HepG2 (cell line): ENCODE results near the gene MEPCE. TPM values are rescaled to one million over a fixed set of nuclear protein-coding genes. Genes with fewer than 3 reads are reported as not detected.

Experiments used
- ARNT ChIP-seq: fragments of 450-650 bp; IDR thresholded peaks from 2 replicates; pipeline ENCODE4 v1.6.1; 2017
- CC2D1A ChIP-seq: sonication (generic); formaldehyde crosslinking; IDR thresholded peaks from 2 replicates; pipeline ENCODE4 v1.8.1; 2023; ENCODE audit warnings: mild to moderate bottlenecking, missing genetic modification reagents
- DMAP1 ChIP-seq: IDR thresholded peaks from 2 replicates; pipeline ENCODE4 v1.6.1; 2016
- NR2C2 ChIP-seq: sonication (generic); formaldehyde crosslinking; IDR thresholded peaks from 2 replicates; pipeline ENCODE4 v1.4.0; 2020; ENCODE audit warnings: missing genetic modification reagents, mild to moderate bottlenecking, moderate library complexity, borderline replicate concordance
- PAF1 ChIP-seq: IDR thresholded peaks from 2 replicates; pipeline ENCODE4 v1.6.1; 2016; ENCODE audit warnings: missing genetic modification reagents, missing compliant biosample characterization
- PCBP2 ChIP-seq: fragments of 200-400 bp; formaldehyde crosslinking; optimal IDR thresholded peaks from 2 replicates; pipeline ENCODE3; 2018; ENCODE audit warnings: low read length, low read depth; ENCODE audit not compliant: poor library complexity, severe bottlenecking
- RBFOX2 ChIP-seq: fragments of 200-400 bp; formaldehyde crosslinking; IDR thresholded peaks from 2 replicates; pipeline ENCODE4 v1.6.1; 2017; ENCODE audit warnings: low read depth, mild to moderate bottlenecking, low read length
- SALL1 ChIP-seq: sonication (generic); formaldehyde crosslinking; IDR thresholded peaks from 2 replicates; pipeline ENCODE4 v1.8.0; 2022; ENCODE audit warnings: mild to moderate bottlenecking, missing genetic modification reagents
- SMAD1 ChIP-seq: sonication (generic); formaldehyde crosslinking; IDR thresholded peaks from 2 replicates; pipeline ENCODE4 v1.4.0; 2020; ENCODE audit warnings: missing genetic modification reagents, low read depth, mild to moderate bottlenecking, borderline replicate concordance
- TAF15 ChIP-seq: fragments of 200-400 bp; formaldehyde crosslinking; IDR thresholded peaks from one replicate; pipeline ENCODE4 v1.6.1; 2018; ENCODE audit warnings: mild to moderate bottlenecking, low read depth, low read length; ENCODE audit not compliant: poor library complexity, severe bottlenecking
- THYN1 ChIP-seq: sonication (generic); formaldehyde crosslinking; IDR thresholded peaks from 2 replicates; pipeline ENCODE4 v1.8.1; 2023; ENCODE audit warnings: low read depth, mild to moderate bottlenecking, moderate library complexity, missing genetic modification reagents, borderline replicate concordance
- ZKSCAN1 ChIP-seq: fragments of 150-350 bp; IDR thresholded peaks from 2 replicates; pipeline ENCODE4 v1.6.1; 2014; ENCODE audit warnings: low read length
- ZNF160 ChIP-seq: sonication (generic); formaldehyde crosslinking; IDR thresholded peaks from 2 replicates; pipeline ENCODE4 v1.8.0; 2022; ENCODE audit warnings: mild to moderate bottlenecking, inconsistent platforms, missing genetic modification reagents
- ZNF180 ChIP-seq: sonication (generic); formaldehyde crosslinking; IDR thresholded peaks from 2 replicates; pipeline ENCODE4 v1.4.0; 2020; ENCODE audit warnings: low read depth, missing genetic modification reagents, borderline replicate concordance
- ZNF224 ChIP-seq: sonication (generic); formaldehyde crosslinking; IDR thresholded peaks from 2 replicates; pipeline ENCODE4 v1.5.0; 2020; ENCODE audit warnings: mild to moderate bottlenecking, missing genetic modification reagents
- ZNF562 ChIP-seq: sonication (generic); formaldehyde crosslinking; IDR thresholded peaks from 2 replicates; pipeline ENCODE4 v1.8.0; 2022; ENCODE audit warnings: missing genetic modification reagents, borderline replicate concordance
- polyA plus RNA-seq, 8 experiments: library from polyadenylated mRNA; depleted of rRNA in 3 of 8; stranded (reverse) in 7 of 8; unstranded in 1 of 8; fragments of >200 nt; fragmentation: Illumina TruSeq in 4 of 8; extraction: Trizol in 4 of 8; gene quantifications; 2 replicates each; pipeline versions ENCODE4 v1.2.1 to v1.2.3, GENCODE V29; 2011 to 2016; ENCODE audit warnings: low read depth in 4 of 8, missing spikeins in 1 of 8, mixed read lengths in 1 of 8; ENCODE audit not compliant: insufficient read depth in 1 of 8
- total RNA-seq, 5 experiments: library from RNA; depleted of rRNA; stranded (reverse); fragments of >200 nt; fragmentation: Illumina TruSeq; extraction: Trizol; gene quantifications; 2 replicates each; pipeline ENCODE4 v1.2.3, GENCODE V29; 2016; ENCODE audit warnings: low read depth in 1 of 5
- TF ChIP-seq, protein P1 (sequence below): sonication (generic); formaldehyde crosslinking; IDR thresholded peaks from 2 replicates; pipeline ENCODE4 v1.4.0; 2020; ENCODE audit warnings: mild to moderate bottlenecking, low read depth, missing genetic modification reagents
- TF ChIP-seq, protein P2 (sequence below): sonication (generic); formaldehyde crosslinking; IDR thresholded peaks from 2 replicates; pipeline ENCODE4 v1.4.0; 2020; ENCODE audit warnings: missing genetic modification reagents
- TF ChIP-seq, protein P3 (sequence below): sonication (generic); formaldehyde crosslinking; conservative IDR thresholded peaks from 2 replicates; pipeline ENCODE4 v1.4.0; 2020; ENCODE audit warnings: missing genetic modification reagents
- TF ChIP-seq, protein P4 (sequence below): sonication (generic); formaldehyde crosslinking; IDR thresholded peaks from 2 replicates; pipeline ENCODE4 v1.4.0; 2020; ENCODE audit warnings: missing genetic modification reagents, borderline replicate concordance
- TF ChIP-seq, protein P5 (sequence below): sonication (generic); formaldehyde crosslinking; IDR thresholded peaks from 2 replicates; pipeline ENCODE4 v1.8.1; 2023; ENCODE audit warnings: mild to moderate bottlenecking, missing genetic modification reagents

Gene MEPCE
- total and polyA plus RNA-seq, 2 of the 13 experiments (the other 11 are each of a cell fraction or from before 2014, with no cell fraction given) = 12.3 to 26.0 TPM

DNA sequence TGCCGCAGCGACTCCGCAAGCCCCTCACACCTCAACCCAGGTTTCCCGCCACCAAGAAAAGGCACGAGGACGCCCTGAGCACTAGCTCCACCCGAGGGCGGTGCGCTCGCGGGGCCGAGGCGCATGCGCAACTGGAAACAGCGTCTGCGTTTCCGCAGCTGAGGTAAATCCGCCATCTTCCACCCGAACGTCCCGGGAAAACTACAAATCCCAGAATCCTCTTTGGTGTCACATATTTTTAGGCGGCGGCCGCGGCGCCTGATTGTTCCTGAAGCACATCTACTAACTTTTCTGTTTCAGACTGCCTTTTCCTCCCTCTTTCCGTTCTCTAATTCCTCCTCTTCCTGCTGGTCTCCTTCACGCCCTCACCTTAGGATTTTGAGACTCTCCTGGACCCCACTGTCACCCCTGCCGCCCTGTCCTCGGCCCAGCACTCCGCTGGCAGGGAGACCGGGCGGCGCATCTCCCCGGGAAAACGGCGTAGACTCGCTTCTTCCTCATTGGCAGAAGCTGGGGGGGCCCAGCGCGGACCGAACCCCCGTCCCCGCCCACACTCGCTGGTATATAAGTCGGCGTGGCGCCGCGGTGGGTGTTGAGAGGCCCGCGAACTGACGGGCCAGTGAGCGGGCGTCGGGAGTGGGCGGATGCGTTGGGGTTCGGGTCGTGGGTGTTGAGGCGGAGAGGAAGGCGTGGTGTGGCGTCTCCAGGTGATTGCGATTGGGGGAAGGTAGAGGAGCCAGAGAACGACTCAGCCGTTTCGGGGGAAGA is 1.2 kb upstream of the MEPCE start, which contains the start of gene ZCWPW1 (continued):
- TF ChIP-seq ZKSCAN1 = peak; percentile 17; the same call in 1 of the 2 replicates
- TF ChIP-seq THYN1 (CRISPR knock-in tag) = no peak
- TF ChIP-seq ZNF160 (CRISPR knock-in tag) = no peak; the same call in 1 of the 2 replicates
- no peak for TF ChIP-seq PAF1 (CRISPR knock-in tag)
- TF ChIP-seq, protein P1, sequence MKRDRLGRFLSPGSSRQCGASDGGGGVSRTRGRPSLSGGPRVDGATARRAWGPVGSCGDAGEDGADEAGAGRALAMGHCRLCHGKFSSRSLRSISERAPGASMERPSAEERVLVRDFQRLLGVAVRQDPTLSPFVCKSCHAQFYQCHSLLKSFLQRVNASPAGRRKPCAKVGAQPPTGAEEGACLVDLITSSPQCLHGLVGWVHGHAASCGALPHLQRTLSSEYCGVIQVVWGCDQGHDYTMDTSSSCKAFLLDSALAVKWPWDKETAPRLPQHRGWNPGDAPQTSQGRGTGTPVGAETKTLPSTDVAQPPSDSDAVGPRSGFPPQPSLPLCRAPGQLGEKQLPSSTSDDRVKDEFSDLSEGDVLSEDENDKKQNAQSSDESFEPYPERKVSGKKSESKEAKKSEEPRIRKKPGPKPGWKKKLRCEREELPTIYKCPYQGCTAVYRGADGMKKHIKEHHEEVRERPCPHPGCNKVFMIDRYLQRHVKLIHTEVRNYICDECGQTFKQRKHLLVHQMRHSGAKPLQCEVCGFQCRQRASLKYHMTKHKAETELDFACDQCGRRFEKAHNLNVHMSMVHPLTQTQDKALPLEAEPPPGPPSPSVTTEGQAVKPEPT (CRISPR knock-in tag) = peak; percentile 60; the same call in 1 of the 2 replicates
- TF ChIP-seq, protein P2, sequence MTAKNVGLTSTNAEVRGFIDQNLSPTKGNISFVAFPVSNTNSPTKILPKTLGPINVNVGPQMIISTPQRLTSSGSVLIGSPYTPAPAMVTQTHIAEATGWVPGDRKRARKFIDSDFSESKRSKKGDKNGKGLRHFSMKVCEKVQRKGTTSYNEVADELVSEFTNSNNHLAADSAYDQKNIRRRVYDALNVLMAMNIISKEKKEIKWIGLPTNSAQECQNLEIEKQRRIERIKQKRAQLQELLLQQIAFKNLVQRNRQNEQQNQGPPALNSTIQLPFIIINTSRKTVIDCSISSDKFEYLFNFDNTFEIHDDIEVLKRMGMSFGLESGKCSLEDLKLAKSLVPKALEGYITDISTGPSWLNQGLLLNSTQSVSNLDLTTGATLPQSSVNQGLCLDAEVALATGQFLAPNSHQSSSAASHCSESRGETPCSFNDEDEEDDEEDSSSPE = peak; percentile 97
- peak; percentile 41; the same call in 1 of the 2 replicates for TF ChIP-seq DMAP1 (CRISPR knock-in tag)
- TF ChIP-seq ZNF180 (CRISPR knock-in tag) = no peak
- TF ChIP-seq CC2D1A (CRISPR knock-in tag) = no peak
- TF ChIP-seq SMAD1 (CRISPR knock-in tag) = no peak
- TF ChIP-seq SALL1 = peak; percentile 91
- TF ChIP-seq TAF15 = peak; percentile 95
- TF ChIP-seq ZNF224 (CRISPR knock-in tag) = 0 out of 2 replicates have a peak, but pooled peaks have one; percentile 71
- no peak for TF ChIP-seq ARNT
- TF ChIP-seq, protein P3, sequence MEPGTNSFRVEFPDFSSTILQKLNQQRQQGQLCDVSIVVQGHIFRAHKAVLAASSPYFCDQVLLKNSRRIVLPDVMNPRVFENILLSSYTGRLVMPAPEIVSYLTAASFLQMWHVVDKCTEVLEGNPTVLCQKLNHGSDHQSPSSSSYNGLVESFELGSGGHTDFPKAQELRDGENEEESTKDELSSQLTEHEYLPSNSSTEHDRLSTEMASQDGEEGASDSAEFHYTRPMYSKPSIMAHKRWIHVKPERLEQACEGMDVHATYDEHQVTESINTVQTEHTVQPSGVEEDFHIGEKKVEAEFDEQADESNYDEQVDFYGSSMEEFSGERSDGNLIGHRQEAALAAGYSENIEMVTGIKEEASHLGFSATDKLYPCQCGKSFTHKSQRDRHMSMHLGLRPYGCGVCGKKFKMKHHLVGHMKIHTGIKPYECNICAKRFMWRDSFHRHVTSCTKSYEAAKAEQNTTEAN (CRISPR knock-in tag) = 0 out of 2 replicates have a peak, but pooled peaks have one; percentile 40
- TF ChIP-seq PCBP2 = no peak
- TF ChIP-seq, protein P4, sequence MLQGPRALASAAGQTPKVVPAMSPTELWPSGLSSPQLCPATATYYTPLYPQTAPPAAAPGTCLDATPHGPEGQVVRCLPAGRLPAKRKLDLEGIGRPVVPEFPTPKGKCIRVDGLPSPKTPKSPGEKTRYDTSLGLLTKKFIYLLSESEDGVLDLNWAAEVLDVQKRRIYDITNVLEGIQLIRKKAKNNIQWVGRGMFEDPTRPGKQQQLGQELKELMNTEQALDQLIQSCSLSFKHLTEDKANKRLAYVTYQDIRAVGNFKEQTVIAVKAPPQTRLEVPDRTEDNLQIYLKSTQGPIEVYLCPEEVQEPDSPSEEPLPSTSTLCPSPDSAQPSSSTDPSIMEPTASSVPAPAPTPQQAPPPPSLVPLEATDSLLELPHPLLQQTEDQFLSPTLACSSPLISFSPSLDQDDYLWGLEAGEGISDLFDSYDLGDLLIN = peak; percentile 27; the same call in 1 of the 2 replicates
- TF ChIP-seq, protein P5, sequence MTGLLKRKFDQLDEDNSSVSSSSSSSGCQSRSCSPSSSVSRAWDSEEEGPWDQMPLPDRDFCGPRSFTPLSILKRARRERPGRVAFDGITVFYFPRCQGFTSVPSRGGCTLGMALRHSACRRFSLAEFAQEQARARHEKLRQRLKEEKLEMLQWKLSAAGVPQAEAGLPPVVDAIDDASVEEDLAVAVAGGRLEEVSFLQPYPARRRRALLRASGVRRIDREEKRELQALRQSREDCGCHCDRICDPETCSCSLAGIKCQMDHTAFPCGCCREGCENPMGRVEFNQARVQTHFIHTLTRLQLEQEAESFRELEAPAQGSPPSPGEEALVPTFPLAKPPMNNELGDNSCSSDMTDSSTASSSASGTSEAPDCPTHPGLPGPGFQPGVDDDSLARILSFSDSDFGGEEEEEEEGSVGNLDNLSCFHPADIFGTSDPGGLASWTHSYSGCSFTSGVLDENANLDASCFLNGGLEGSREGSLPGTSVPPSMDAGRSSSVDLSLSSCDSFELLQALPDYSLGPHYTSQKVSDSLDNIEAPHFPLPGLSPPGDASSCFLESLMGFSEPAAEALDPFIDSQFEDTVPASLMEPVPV (CRISPR knock-in tag) = peak; percentile 77; the same call in 1 of the 2 replicates
- peak; percentile 99 for TF ChIP-seq RBFOX2
- TF ChIP-seq ZNF562 (CRISPR knock-in tag) = peak; percentile 52; the same call in 1 of the 2 replicates
- peak; percentile 62; the same call in 1 of the 2 replicates for TF ChIP-seq NR2C2
